ENCODE measurements around the gene BHMT2.

Gene BHMT2

GRCh38 chr5:79135790-79136553 lies 66.4 kb downstream of the BHMT2 start:
- no peak for TF ChIP-seq CTCF (IDR thresholded peaks at IDR 0.05; ENCODE audit: extremely low read depth, insufficient read depth, missing control alignments)
- in situ Hi-C loops (cut with MboI; ENCODE audit: low pct_unique_long_range_greater_than_20kb, low sequenced_read_pairs, unreplicated experiment): loop anchor here (10.0 kb wide), 1 partner anchor 339 kb away; no protein-coding TSS in a partner anchor
- no peak for DNase-seq (ENCODE audit: low spot score)

- no peak for DNase-seq (ENCODE audit: low spot score)
- in situ Hi-C loops (cut with MboI; ENCODE audit: low pct_unique_long_range_greater_than_20kb, low sequenced_read_pairs, unreplicated experiment): loop anchor here (10.0 kb wide), 1 partner anchor 338 kb away; no protein-coding TSS in a partner anchor
- TF ChIP-seq CTCF (IDR thresholded peaks at IDR 0.05; ENCODE audit: extremely low read depth, insufficient read depth, missing control alignments): no peak
Measured at GRCh38 chr5:79136618-79137017, 67.1 kb downstream of the BHMT2 start.
